GM21737 (cell line): ENCODE measurements around the gene EIF5.

Source experiments
- ATAC-seq: cut with Tn5 transposase; IDR thresholded peaks from one replicate; pipeline ENCODE4 v1.9.1; 2021; ENCODE audit warnings: mild to moderate bottlenecking, moderate library complexity; ENCODE audit not compliant: unreplicated experiment

EIF5 gene

GRCh38 chr14:103392572-103392971 lies 58.5 kb downstream of the EIF5 start:
- no peak for ATAC-seq

GRCh38 chr14:103393070-103393469 lies 59.0 kb downstream of the EIF5 start:
- ATAC-seq, result no peak

GRCh38 chr14:103393676-103394626 lies 59.9 kb downstream of the EIF5 start:
- no peak for ATAC-seq
